GM18505 (cell line): Measurements from ENCODE around the gene NAV3.

Experiments
- ATAC-seq: cut with Tn5 transposase; IDR thresholded peaks from one replicate; pipeline ENCODE4 v1.9.1; 2021; ENCODE audit not compliant: unreplicated experiment
- POLR2A ChIP-seq: IDR thresholded peaks from 4 replicates; pipeline ENCODE4 v1.6.1; 2011; ENCODE audit warnings: borderline replicate concordance; ENCODE audit not compliant: insufficient read depth, insufficient read length; ENCODE audit errors: extremely low read depth

NAV3 gene

GRCh38 chr12:78176643-78177042, 345.9 kb downstream of the NAV3 start:
- no peak for ATAC-seq
- no peak for TF ChIP-seq POLR2A

- no peak for TF ChIP-seq POLR2A
These were observed 346.6 kb downstream of the NAV3 start for GRCh38 chr12:78177298-78177697.

GRCh38 chr12:78179346-78179745, 348.7 kb downstream of the NAV3 start:
- TF ChIP-seq POLR2A, result no peak

More at GRCh38 chr12:78177298-78177697, 346.6 kb downstream of the NAV3 start:
- no peak for ATAC-seq

GRCh38 chr12:78181544-78182162, 351.0 kb downstream of the NAV3 start:
- ATAC-seq, result no peak
- no peak for TF ChIP-seq POLR2A

More at GRCh38 chr12:78179346-78179745, 348.7 kb downstream of the NAV3 start:
- ATAC-seq, result no peak

- no peak for ATAC-seq
These were observed 353.1 kb downstream of the NAV3 start for GRCh38 chr12:78183824-78184223.

GRCh38 chr12:78185109-78185508, 354.4 kb downstream of the NAV3 start:
- no peak for ATAC-seq
- no peak for TF ChIP-seq POLR2A

More at GRCh38 chr12:78183824-78184223, 353.1 kb downstream of the NAV3 start:
- TF ChIP-seq POLR2A, result no peak

GRCh38 chr12:78185651-78186050, 355.0 kb downstream of the NAV3 start:
- no peak for TF ChIP-seq POLR2A
- ATAC-seq, result no peak

GRCh38 chr12:78186670-78187069, 356.0 kb downstream of the NAV3 start:
- no peak for ATAC-seq
- TF ChIP-seq POLR2A, result no peak

- ATAC-seq, result no peak
- no peak for TF ChIP-seq POLR2A
These were observed 357.0 kb downstream of the NAV3 start for GRCh38 chr12:78187741-78188140.

GRCh38 chr12:78189656-78190055, 359.0 kb downstream of the NAV3 start:
- no peak for TF ChIP-seq POLR2A
- ATAC-seq, result no peak

- TF ChIP-seq POLR2A, result no peak
- ATAC-seq, result no peak
These were observed 360.9 kb downstream of the NAV3 start for GRCh38 chr12:78191611-78192010.

- no peak for ATAC-seq
- no peak for TF ChIP-seq POLR2A
These were observed 362.3 kb downstream of the NAV3 start for GRCh38 chr12:78192979-78193378.

- no peak for ATAC-seq
- TF ChIP-seq POLR2A, result no peak
These were observed 363.8 kb downstream of the NAV3 start for GRCh38 chr12:78194448-78194847.

GRCh38 chr12:78198896-78199295, 368.2 kb downstream of the NAV3 start:
- ATAC-seq, result no peak
- TF ChIP-seq POLR2A, result no peak

- ATAC-seq, result no peak
- no peak for TF ChIP-seq POLR2A
These were observed 369.2 kb downstream of the NAV3 start for GRCh38 chr12:78199926-78200325.

GRCh38 chr12:78204926-78205325, 374.2 kb downstream of the NAV3 start:
- TF ChIP-seq POLR2A, result no peak
- no peak for ATAC-seq

GRCh38 chr12:78208092-78208491, 377.4 kb downstream of the NAV3 start:
- TF ChIP-seq POLR2A, result no peak
- ATAC-seq, result no peak
